ENCODE results near the gene MET. TPM values are rescaled to one million over a fixed set of nuclear protein-coding genes. Genes with fewer than 3 reads are reported as not detected.

MET gene
- total and polyA plus RNA-seq, 2 of the 13 experiments (the other 11 are each of a cell fraction or from before 2014, with no cell fraction given), result 21.8 to 31.5 TPM

DNA sequence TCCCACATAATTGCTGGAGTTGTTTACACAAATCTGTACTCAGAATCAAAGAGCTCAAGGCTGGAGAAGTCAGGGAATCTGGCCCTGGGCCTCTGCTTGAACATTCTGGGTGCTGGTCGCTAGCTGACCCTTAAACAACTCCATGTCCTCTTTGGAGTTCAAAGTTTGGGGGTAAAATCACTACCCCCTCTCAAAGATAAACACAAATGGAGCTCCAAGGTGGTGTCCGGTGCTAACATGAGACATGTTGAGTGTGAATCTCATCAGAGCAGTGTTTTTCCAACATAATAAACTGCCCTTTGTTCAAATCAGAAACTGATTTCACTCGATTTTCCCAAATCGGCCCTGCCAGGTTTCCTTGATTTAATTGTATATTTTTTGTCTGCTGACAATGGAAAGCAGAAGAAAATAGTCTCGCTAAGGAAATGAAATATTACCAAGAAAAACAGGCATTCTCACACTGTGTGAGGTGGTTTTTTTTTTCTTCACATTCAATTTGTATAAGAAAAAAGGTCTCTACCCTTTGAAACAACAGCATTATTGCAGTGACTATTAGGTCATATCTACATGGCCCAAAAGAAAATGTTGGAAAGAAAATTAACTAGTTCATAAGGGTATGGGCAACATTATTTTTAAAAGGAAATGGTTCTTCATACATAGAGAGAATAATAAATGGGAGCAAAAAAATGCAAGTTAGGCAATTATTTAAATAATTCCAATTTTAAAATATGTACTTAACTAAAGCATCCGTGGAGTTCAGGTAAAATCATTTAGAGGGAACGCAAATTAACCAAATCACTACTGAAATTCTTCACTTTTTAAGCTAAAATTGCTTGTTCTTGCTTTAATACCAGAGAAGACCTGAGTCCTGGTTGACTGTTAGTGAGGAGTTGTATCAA lies 134.3 kb downstream of the MET start (continued):
- no peak for TF ChIP-seq MTF2 (CRISPR knock-in tag; IDR thresholded peaks at IDR 0.05; ENCODE audit: borderline replicate concordance)
- TF ChIP-seq KLF12 (CRISPR knock-in tag; IDR thresholded peaks at IDR 0.05; ENCODE audit: borderline replicate concordance), result no peak; the same call in 1 of the 2 replicates
- no peak for TF ChIP-seq ZZZ3 (CRISPR knock-in tag; IDR thresholded peaks at IDR 0.05; ENCODE audit: borderline replicate concordance)
- peak; percentile 55; the same call in 1 of the 2 replicates for TF ChIP-seq RXRA (CRISPR knock-in tag; IDR thresholded peaks at IDR 0.05)
- TF ChIP-seq, protein P1, sequence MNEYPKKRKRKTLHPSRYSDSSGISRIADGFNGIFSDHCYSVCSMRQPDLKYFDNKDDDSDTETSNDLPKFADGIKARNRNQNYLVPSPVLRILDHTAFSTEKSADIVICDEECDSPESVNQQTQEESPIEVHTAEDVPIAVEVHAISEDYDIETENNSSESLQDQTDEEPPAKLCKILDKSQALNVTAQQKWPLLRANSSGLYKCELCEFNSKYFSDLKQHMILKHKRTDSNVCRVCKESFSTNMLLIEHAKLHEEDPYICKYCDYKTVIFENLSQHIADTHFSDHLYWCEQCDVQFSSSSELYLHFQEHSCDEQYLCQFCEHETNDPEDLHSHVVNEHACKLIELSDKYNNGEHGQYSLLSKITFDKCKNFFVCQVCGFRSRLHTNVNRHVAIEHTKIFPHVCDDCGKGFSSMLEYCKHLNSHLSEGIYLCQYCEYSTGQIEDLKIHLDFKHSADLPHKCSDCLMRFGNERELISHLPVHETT (CRISPR knock-in tag; conservative IDR thresholded peaks at IDR 0.05), result no peak
- TF ChIP-seq ADNP (CRISPR knock-in tag; IDR thresholded peaks at IDR 0.05), result no peak
- peak; percentile 94 for TF ChIP-seq HNF4A (CRISPR knock-in tag; IDR thresholded peaks at IDR 0.05)
- TF ChIP-seq FOXK2 (IDR thresholded peaks at IDR 0.05), result no peak; the same call in 1 of the 2 replicates
- peak; percentile 83 for TF ChIP-seq NR2F6 (IDR thresholded peaks at IDR 0.05)
- TF ChIP-seq NR2F6 (CRISPR knock-in tag; IDR thresholded peaks at IDR 0.05), result peak; percentile 75
- TF ChIP-seq MAFK (conservative IDR thresholded peaks at IDR 0.05 in 1 of 2, IDR thresholded peaks at IDR 0.05 in 1 of 2; ENCODE audit: low read length in 2 of 2), result peak in 1 of 2 experiments; percentile 53; a peak in 3 of 4 replicates
- TF ChIP-seq ZNF850 (CRISPR knock-in tag; conservative IDR thresholded peaks at IDR 0.05), result no peak
- TF ChIP-seq HNRNPLL (IDR thresholded peaks at IDR 0.05; ENCODE audit: low read depth, low read length, poor library complexity, severe bottlenecking), result no peak
- no peak for TF ChIP-seq ARNT (IDR thresholded peaks at IDR 0.05)
- TF ChIP-seq, protein P2, sequence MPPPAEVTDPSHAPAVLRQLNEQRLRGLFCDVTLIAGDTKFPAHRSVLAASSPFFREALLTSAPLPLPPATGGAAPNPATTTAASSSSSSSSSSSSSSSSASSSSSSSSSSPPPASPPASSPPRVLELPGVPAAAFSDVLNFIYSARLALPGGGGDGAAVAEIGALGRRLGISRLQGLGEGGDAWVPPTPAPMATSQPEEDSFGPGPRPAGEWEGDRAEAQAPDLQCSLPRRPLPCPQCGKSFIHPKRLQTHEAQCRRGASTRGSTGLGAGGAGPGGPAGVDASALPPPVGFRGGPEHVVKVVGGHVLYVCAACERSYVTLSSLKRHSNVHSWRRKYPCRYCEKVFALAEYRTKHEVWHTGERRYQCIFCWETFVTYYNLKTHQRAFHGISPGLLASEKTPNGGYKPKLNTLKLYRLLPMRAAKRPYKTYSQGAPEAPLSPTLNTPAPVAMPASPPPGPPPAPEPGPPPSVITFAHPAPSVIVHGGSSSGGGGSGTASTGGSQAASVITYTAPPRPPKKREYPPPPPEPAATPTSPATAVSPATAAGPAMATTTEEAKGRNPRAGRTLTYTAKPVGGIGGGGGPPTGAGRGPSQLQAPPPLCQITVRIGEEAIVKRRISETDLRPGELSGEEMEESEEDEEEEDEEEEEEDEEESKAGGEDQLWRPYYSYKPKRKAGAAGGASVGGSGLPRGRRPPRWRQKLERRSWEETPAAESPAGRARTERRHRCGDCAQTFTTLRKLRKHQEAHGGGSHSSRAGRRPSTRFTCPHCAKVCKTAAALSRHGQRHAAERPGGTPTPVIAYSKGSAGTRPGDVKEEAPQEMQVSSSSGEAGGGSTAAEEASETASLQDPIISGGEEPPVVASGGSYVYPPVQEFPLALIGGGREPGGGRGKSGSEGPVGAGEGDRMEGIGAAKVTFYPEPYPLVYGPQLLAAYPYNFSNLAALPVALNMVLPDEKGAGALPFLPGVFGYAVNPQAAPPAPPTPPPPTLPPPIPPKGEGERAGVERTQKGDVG (CRISPR knock-in tag; IDR thresholded peaks at IDR 0.05; ENCODE audit: borderline replicate concordance), result no peak
- TF ChIP-seq ZNF558 (CRISPR knock-in tag; IDR thresholded peaks at IDR 0.05; ENCODE audit: borderline replicate concordance), result no peak
- TF ChIP-seq ZNF160 (CRISPR knock-in tag; IDR thresholded peaks at IDR 0.05), result no peak
- no peak for TF ChIP-seq ZFP36 (IDR thresholded peaks at IDR 0.05; ENCODE audit: borderline replicate concordance, low read depth, low read length, partially characterized antibody)
- TF ChIP-seq FOXA3 (CRISPR knock-in tag; IDR thresholded peaks at IDR 0.05), result peak; percentile 90
- TF ChIP-seq SP140L (CRISPR knock-in tag; IDR thresholded peaks at IDR 0.05; ENCODE audit: borderline replicate concordance), result no peak
- TF ChIP-seq SMARCC2 (IDR thresholded peaks at IDR 0.05), result no peak; the same call in 1 of the 2 replicates
- TF ChIP-seq ZSCAN25 (CRISPR knock-in tag; IDR thresholded peaks at IDR 0.05), result no peak
- peak; percentile 99 for TF ChIP-seq GFI1 (CRISPR knock-in tag; IDR thresholded peaks at IDR 0.05; ENCODE audit: borderline replicate concordance)
- TF ChIP-seq ZNF205 (CRISPR knock-in tag; IDR thresholded peaks at IDR 0.05), result peak; percentile 60; the same call in 1 of the 2 replicates
- TF ChIP-seq KDM1A (CRISPR knock-in tag; IDR thresholded peaks at IDR 0.05), result no peak
- peak; percentile 59; the same call in 1 of the 2 replicates for TF ChIP-seq IRF2 (CRISPR knock-in tag; IDR thresholded peaks at IDR 0.05)
- TF ChIP-seq POLR2G (IDR thresholded peaks at IDR 0.05; ENCODE audit: low read depth, low read length), result no peak

Data from HepG2 (cell line).